ENCODE results near the gene USP10. TPM values are rescaled to one million over a fixed set of nuclear protein-coding genes. Genes with fewer than 3 reads are reported as not detected.

USP10 gene, protein sequence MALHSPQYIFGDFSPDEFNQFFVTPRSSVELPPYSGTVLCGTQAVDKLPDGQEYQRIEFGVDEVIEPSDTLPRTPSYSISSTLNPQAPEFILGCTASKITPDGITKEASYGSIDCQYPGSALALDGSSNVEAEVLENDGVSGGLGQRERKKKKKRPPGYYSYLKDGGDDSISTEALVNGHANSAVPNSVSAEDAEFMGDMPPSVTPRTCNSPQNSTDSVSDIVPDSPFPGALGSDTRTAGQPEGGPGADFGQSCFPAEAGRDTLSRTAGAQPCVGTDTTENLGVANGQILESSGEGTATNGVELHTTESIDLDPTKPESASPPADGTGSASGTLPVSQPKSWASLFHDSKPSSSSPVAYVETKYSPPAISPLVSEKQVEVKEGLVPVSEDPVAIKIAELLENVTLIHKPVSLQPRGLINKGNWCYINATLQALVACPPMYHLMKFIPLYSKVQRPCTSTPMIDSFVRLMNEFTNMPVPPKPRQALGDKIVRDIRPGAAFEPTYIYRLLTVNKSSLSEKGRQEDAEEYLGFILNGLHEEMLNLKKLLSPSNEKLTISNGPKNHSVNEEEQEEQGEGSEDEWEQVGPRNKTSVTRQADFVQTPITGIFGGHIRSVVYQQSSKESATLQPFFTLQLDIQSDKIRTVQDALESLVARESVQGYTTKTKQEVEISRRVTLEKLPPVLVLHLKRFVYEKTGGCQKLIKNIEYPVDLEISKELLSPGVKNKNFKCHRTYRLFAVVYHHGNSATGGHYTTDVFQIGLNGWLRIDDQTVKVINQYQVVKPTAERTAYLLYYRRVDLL
- 118 to 128 TPM (median 124 TPM) in 3 replicates for total RNA-seq

- no peaks in the 10 kb centered on the region for H3K36me3 Mint-ChIP-seq
- H3K4me1 Mint-ChIP-seq, result peaks cover 38% of the 10 kb centered on the region
- H3K4me3 Mint-ChIP-seq, result peak within 1 kb of the TSS; percentile 97
- H3K27me3 Mint-ChIP-seq (ENCODE audit: low read depth), result no peaks in the 10 kb centered on the region
- TF ChIP-seq, protein P1, sequence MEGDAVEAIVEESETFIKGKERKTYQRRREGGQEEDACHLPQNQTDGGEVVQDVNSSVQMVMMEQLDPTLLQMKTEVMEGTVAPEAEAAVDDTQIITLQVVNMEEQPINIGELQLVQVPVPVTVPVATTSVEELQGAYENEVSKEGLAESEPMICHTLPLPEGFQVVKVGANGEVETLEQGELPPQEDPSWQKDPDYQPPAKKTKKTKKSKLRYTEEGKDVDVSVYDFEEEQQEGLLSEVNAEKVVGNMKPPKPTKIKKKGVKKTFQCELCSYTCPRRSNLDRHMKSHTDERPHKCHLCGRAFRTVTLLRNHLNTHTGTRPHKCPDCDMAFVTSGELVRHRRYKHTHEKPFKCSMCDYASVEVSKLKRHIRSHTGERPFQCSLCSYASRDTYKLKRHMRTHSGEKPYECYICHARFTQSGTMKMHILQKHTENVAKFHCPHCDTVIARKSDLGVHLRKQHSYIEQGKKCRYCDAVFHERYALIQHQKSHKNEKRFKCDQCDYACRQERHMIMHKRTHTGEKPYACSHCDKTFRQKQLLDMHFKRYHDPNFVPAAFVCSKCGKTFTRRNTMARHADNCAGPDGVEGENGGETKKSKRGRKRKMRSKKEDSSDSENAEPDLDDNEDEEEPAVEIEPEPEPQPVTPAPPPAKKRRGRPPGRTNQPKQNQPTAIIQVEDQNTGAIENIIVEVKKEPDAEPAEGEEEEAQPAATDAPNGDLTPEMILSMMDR (IDR thresholded peaks at IDR 0.05; ENCODE audit: unreplicated experiment), result no peak
- H3K9me3 Mint-ChIP-seq, result no peaks in the 10 kb centered on the region
- DNase-seq (ENCODE audit: low spot score in 2 of 2, unreplicated experiment in 2 of 2), result peak; percentile 87 to 90
- peak within 1 kb of the TSS; percentile 97 for H3K27ac Mint-ChIP-seq
Observed at GRCh38 chr16:84699712-84700445, at the start of gene USP10. Gene USP10, plus strand, starts transcription at chr16:84700000. Its CDS starts 91 bp downstream, at chr16:84700091.

DNA sequence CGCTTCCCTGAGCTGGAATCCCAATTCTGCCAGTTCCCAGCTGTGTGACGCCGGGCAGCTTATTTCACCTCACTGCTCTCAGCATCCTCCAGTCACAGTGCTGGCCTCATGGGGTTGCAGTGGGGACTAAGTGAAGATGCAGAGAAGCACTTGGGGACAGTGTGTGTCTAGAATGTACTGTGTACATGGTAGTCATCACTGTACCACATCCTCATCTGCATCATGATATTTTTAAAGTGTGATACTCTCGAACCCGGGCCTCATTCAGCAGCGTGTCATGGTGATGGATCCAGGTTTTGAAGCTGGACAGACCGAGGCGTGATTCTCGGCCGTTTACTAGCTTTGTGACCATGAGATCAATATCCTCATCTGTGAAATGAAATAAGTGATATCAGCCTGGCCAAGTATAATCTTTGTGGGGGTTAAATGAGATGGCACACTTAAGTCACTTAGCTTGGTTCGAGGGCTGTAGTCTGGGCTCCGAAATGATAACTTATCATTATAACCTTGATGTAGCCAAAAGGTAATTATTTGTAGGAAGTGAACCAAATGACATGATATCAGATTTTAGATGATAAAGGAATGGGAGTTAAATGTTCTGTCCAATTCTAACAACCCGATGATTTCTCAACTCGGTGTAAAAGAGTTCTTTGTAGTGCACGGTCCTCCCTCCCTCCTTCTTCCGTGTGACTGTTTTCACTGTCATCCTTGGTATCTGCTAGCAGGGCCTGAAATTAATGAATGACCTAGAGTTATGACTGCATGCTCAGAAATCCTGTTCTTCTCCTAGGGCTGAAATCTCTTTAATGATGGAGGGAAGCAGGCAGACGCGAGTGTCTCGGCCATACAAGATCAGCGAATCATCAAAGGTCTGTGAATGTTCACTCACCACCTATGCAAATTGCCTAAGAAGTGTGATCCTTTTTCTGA, 49.5 kb upstream of the USP10 start:
- peak overlapping the region; percentile 35 for H3K27ac Mint-ChIP-seq

GRCh38 chr16:84652566-84652965, 47.2 kb upstream of the USP10 start:
- Mint-ChIP-seq H3K4me1 (peaks cover 22% of the 10 kb centered on the region), H3K36me3 (peaks cover 18% of the 10 kb centered on the region), H3K27me3 (ENCODE audit: low read depth) (no peaks in the 10 kb centered on the region), H3K27ac (no peak overlapping the region), H3K4me3 (no peak overlapping the region), H3K9me3 (no peaks in the 10 kb centered on the region)
- DNase-seq (ENCODE audit: low spot score in 2 of 2, unreplicated experiment in 2 of 2), result no peak
- TF ChIP-seq, protein P1 (IDR thresholded peaks at IDR 0.05; ENCODE audit: unreplicated experiment), result no peak

More for the DNA sequence above, 49.5 kb upstream of the USP10 start:
- Mint-ChIP-seq H3K36me3 (peaks cover 15% of the 10 kb centered on the region), H3K4me3 (peak overlapping the region; percentile 54), H3K9me3 (no peaks in the 10 kb centered on the region), H3K4me1 (peaks cover 22% of the 10 kb centered on the region), H3K27me3 (ENCODE audit: low read depth) (no peaks in the 10 kb centered on the region)
- DNase-seq (ENCODE audit: low spot score in 2 of 2, unreplicated experiment in 2 of 2), result no peak
- TF ChIP-seq, protein P1 (IDR thresholded peaks at IDR 0.05; ENCODE audit: unreplicated experiment), result no peak

DNA sequence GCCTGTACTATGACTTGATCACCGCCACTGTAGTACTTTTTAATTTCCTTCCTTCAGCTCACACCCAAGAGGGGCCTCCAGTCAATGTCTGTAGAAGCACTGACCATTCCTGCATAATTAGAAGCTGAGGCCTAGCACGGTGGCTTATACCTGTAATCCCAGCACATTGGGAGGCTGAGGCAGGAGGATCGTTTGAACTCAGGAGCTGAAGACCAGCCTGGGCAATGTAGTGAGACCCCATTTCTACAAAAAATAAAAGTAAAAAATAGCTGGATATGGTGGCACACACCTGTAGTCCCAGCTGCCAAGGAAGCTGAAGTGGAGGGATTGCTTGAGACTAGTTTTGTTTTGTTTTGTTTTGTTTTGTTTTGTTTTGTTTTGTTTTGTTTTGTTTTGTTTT, 45.6 kb upstream of the USP10 start:
- H3K9me3 Mint-ChIP-seq, result no peaks in the 10 kb centered on the region
- H3K4me3 Mint-ChIP-seq, result no peak overlapping the region

More for the DNA sequence above, 45.6 kb upstream of the USP10 start:
- TF ChIP-seq, protein P1 (IDR thresholded peaks at IDR 0.05; ENCODE audit: unreplicated experiment), result no peak
- DNase-seq (ENCODE audit: low spot score in 2 of 2, unreplicated experiment in 2 of 2), result no peak
- H3K4me1 Mint-ChIP-seq, result peaks cover 16% of the 10 kb centered on the region
- no peak overlapping the region for H3K27ac Mint-ChIP-seq
- peaks cover 33% of the 10 kb centered on the region for H3K36me3 Mint-ChIP-seq
- H3K27me3 Mint-ChIP-seq (ENCODE audit: low read depth), result no peaks in the 10 kb centered on the region

All from mesothelial cell of epicardium (in vitro differentiated cells).